H9 (cell line): ENCODE results near the gene SEPTIN2. TPM values are rescaled to one million over a fixed set of nuclear protein-coding genes. Genes with fewer than 3 reads are reported as not detected.

Experiments used
- DNase-seq: peaks from one replicate; pipeline ENCODE4 v3.0.0-alpha.2; 2017
- H2AFZ ChIP-seq: one replicate; pipeline ENCODE4 v1.6.1; 2013; ENCODE audit warnings: mild to moderate bottlenecking, low read length, control low read depth, moderate library complexity
- H2AK5ac ChIP-seq: 2 replicates; pipeline ENCODE4 v1.6.1; 2013; ENCODE audit warnings: low read length, control low read depth, mixed read lengths; ENCODE audit not compliant: insufficient read length
- H2BK120ac ChIP-seq: one replicate; pipeline ENCODE4 v1.6.1; 2013; ENCODE audit warnings: low read depth, mild to moderate bottlenecking, low read length, control low read depth, inconsistent platforms; ENCODE audit not compliant: poor library complexity, severe bottlenecking
- H2BK12ac ChIP-seq: 2 replicates; pipeline ENCODE4 v1.6.1; 2013; ENCODE audit warnings: low read length, control low read depth, mixed read lengths, low read depth; ENCODE audit not compliant: insufficient read length
- H2BK15ac ChIP-seq: 2 replicates; pipeline ENCODE4 v1.6.1; 2013; ENCODE audit warnings: low read depth, low read length, control low read depth
- H2BK20ac ChIP-seq: one replicate; pipeline ENCODE4 v1.6.1; 2013; ENCODE audit warnings: low read depth, mild to moderate bottlenecking, low read length, control low read depth, inconsistent platforms; ENCODE audit not compliant: poor library complexity, severe bottlenecking
- H2BK5ac ChIP-seq: 2 replicates; pipeline ENCODE4 v1.6.1; 2013; ENCODE audit warnings: low read length, control low read depth, mixed read lengths; ENCODE audit not compliant: insufficient read length
- H3K14ac ChIP-seq: 2 replicates; pipeline ENCODE4 v1.6.1; 2013; ENCODE audit warnings: low read length, control low read depth; ENCODE audit not compliant: insufficient read depth
- H3K18ac ChIP-seq: 2 replicates; pipeline ENCODE4 v1.6.1; 2013; ENCODE audit warnings: low read depth, mild to moderate bottlenecking, mixed read lengths, low read length, control low read depth; ENCODE audit not compliant: insufficient read length
- H3K23ac ChIP-seq: 2 replicates; pipeline ENCODE4 v1.6.1; 2013; ENCODE audit warnings: low read length, control low read depth, mixed read lengths, low read depth; ENCODE audit not compliant: insufficient read length
- H3K23me2 ChIP-seq: 2 replicates; pipeline ENCODE4 v1.6.1; 2013; ENCODE audit warnings: low read depth, mild to moderate bottlenecking, mixed read lengths, low read length, control low read depth; ENCODE audit not compliant: insufficient read length, poor library complexity, severe bottlenecking
- H3K27ac ChIP-seq: 2 replicates; pipeline ENCODE4 v1.5.1; 2013; ENCODE audit warnings: low read length, control low read depth, mixed read lengths, low read depth; ENCODE audit not compliant: insufficient read length
- H3K27me3 ChIP-seq: 2 replicates; pipeline ENCODE4 v1.6.1; 2013; ENCODE audit warnings: low read length, control low read depth, inconsistent platforms; ENCODE audit not compliant: insufficient read depth
- H3K4ac ChIP-seq: 2 replicates; pipeline ENCODE4 v1.6.1; 2013; ENCODE audit warnings: low read depth, mild to moderate bottlenecking, control low read depth, inconsistent platforms, low read length, moderate library complexity
- H3K4me1 ChIP-seq: 2 replicates; pipeline ENCODE4 v1.6.1; 2013; ENCODE audit warnings: low read length, control low read depth, inconsistent platforms; ENCODE audit not compliant: insufficient read depth
- H3K4me2 ChIP-seq: 2 replicates; pipeline ENCODE4 v1.6.1; 2013; ENCODE audit warnings: low read length, control low read depth, mixed read lengths; ENCODE audit not compliant: insufficient read length, insufficient read depth
- H3K56ac ChIP-seq: 2 replicates; pipeline ENCODE4 v1.6.1; 2013; ENCODE audit warnings: low read depth, mild to moderate bottlenecking, mixed read lengths, low read length, control low read depth; ENCODE audit not compliant: insufficient read length
- H3K79me1 ChIP-seq: 2 replicates; pipeline ENCODE4 v1.6.1; 2013; ENCODE audit warnings: low read depth, mild to moderate bottlenecking, moderate library complexity, low read length, control low read depth, inconsistent platforms; ENCODE audit not compliant: insufficient read depth, poor library complexity, severe bottlenecking
- H3K79me2 ChIP-seq: 2 replicates; pipeline ENCODE4 v1.6.1; 2013; ENCODE audit warnings: low read length, control low read depth, inconsistent platforms; ENCODE audit not compliant: insufficient read depth
- H3K9ac ChIP-seq: 2 replicates; pipeline ENCODE4 v1.6.1; 2013; ENCODE audit warnings: low read length, control low read depth, mixed read lengths; ENCODE audit not compliant: insufficient read length; ENCODE audit errors: extremely low read depth
- H3K9me3 ChIP-seq: one replicate; pipeline ENCODE4 v1.6.1; 2013; ENCODE audit warnings: low read depth, low read length, inconsistent platforms; ENCODE audit not compliant: control insufficient read depth
- H3T11ph ChIP-seq: one replicate; pipeline ENCODE4 v1.6.1; 2013; ENCODE audit warnings: mild to moderate bottlenecking, low read length, control low read depth, inconsistent platforms
- H4K20me1 ChIP-seq: one replicate; pipeline ENCODE4 v1.6.1; 2013; ENCODE audit not compliant: control insufficient read depth, insufficient read length, insufficient read depth
- H4K5ac ChIP-seq: 2 replicates; pipeline ENCODE4 v1.6.1; 2013; ENCODE audit warnings: low read depth, mild to moderate bottlenecking, mixed read lengths, low read length, control low read depth; ENCODE audit not compliant: insufficient read length
- H4K8ac ChIP-seq: replicated peaks from 2 replicates; pipeline ENCODE4 v1.6.1; 2013; ENCODE audit warnings: low read length, control low read depth, mixed read lengths, low read depth; ENCODE audit not compliant: insufficient read length
- H4K91ac ChIP-seq: 2 replicates; pipeline ENCODE4 v1.6.1; 2013; ENCODE audit warnings: low read depth, mild to moderate bottlenecking, moderate library complexity, mixed read lengths, low read length, control low read depth; ENCODE audit not compliant: insufficient read length
- H3K27ac Mint-ChIP-seq, 3 experiments: 2 replicates in 2 of 3; 3 replicates in 1 of 3; pipeline ENCODE4 v1.8.0; 2020 to 2021; ENCODE audit warnings: mixed read lengths in 3 of 3, mild to moderate bottlenecking in 1 of 3, moderate library complexity in 1 of 3
- H3K27me3 Mint-ChIP-seq: 2 replicates; pipeline ENCODE4 v1.8.0; 2021; ENCODE audit warnings: low read depth, mild to moderate bottlenecking, moderate library complexity, mixed read lengths
- H3K36me3 Mint-ChIP-seq, 3 experiments: 2 replicates in 2 of 3; 3 replicates in 1 of 3; pipeline ENCODE4 v1.8.0; 2020 to 2021; ENCODE audit warnings: low read depth in 3 of 3, mixed read lengths in 3 of 3; ENCODE audit not compliant: insufficient read depth in 1 of 3
- H3K4me1 Mint-ChIP-seq, 2 experiments: 2 replicates each; pipeline ENCODE4 v1.8.0; 2020; ENCODE audit warnings: mixed read lengths in 2 of 2
- H3K4me3 Mint-ChIP-seq, 2 experiments: 2 replicates in 1 of 2; 3 replicates in 1 of 2; pipeline ENCODE4 v1.8.0; 2020 to 2021; ENCODE audit warnings: mild to moderate bottlenecking in 2 of 2, mixed read lengths in 2 of 2, moderate library complexity in 1 of 2
- H3K9me3 Mint-ChIP-seq, 2 experiments: 2 replicates in 1 of 2; 3 replicates in 1 of 2; pipeline ENCODE4 v1.8.0; 2020; ENCODE audit warnings: mild to moderate bottlenecking in 2 of 2, mixed read lengths in 2 of 2, moderate library complexity in 1 of 2
- CTCF ChIP-seq: fragments of 200-600 bp; sonication (generic); conservative IDR thresholded peaks from 3 replicates; pipeline ENCODE4 v1.8.0; 2021; ENCODE audit warnings: antibody characterized with exemption, mild to moderate bottlenecking
- WGBS: extraction: QIAGEN DNeasy Blood & Tissue Kit; methylation state at CpG from one replicate; pipeline ENCODE4 v1.1.7; 2013; ENCODE audit warnings: missing lambda C conversion rate, low lambda C conversion rate, mixed read lengths; ENCODE audit not compliant: insufficient read length; ENCODE audit errors: extremely low coverage; 5-methylcytosine and 5-hydroxymethylcytosine counted together
- total RNA-seq: library from RNA; stranded (reverse); gene quantifications from 2 replicates; pipeline ENCODE4 v1.2.1, GENCODE V29; 2021

The SEPTIN2 gene
- total RNA-seq, 1 experiment from 2014 or later, result 385 TPM

GRCh38 chr2:241291153-241291552, 24.6 kb upstream of the SEPTIN2 start:
- peaks cover 5 to 8% of the 10 kb centered on the region in 2 experiments for H3K4me1 Mint-ChIP-seq
- no CpG with 5 or more reads among the region's 6 CpGs for WGBS

More at GRCh38 chr2:241291153-241291552, 24.6 kb upstream of the SEPTIN2 start:
- Histone ChIP-seq H3K4me1 (no peaks in the 10 kb centered on the region; the same call in 1 of the 2 replicates), H3K4ac (no peak overlapping the region), H2BK5ac (no peak overlapping the region), H3K4me2 (no peak overlapping the region), H4K5ac (no peak overlapping the region), H3K9ac (no peak overlapping the region), H3K56ac (no peak overlapping the region), H3K23ac (no peak overlapping the region), H4K91ac (no peak overlapping the region), H2BK15ac (no peak overlapping the region), H3T11ph (no peak overlapping the region), H2BK20ac (no peak overlapping the region), H2BK12ac (no peak overlapping the region), H3K27ac (no peak overlapping the region), H4K8ac (no peak overlapping the region), H3K27me3 (no peaks in the 10 kb centered on the region), H4K20me1 (no peaks in the 10 kb centered on the region), H3K9me3 (no peaks in the 10 kb centered on the region), H2AK5ac (no peak overlapping the region), H3K23me2 (no peaks in the 10 kb centered on the region), H2BK120ac (no peak overlapping the region), H3K79me1 (peaks cover 3% of the 10 kb centered on the region), H3K18ac (no peak overlapping the region), H3K79me2 (peaks cover 24% of the 10 kb centered on the region; the same call in 1 of the 2 replicates), H3K14ac (no peak overlapping the region), H2AFZ (no peak overlapping the region)
- Mint-ChIP-seq H3K9me3 (no peaks in the 10 kb centered on the region), H3K27ac (peak overlapping the region in 1 of 3 experiments; percentile 85; a peak in 1 of 7 replicates), H3K36me3 (peaks cover 0 to 3% (median 0%) of the 10 kb centered on the region in 3 experiments; a peak in 2 of 7 replicates), H3K4me3 (no peak overlapping the region), H3K27me3 (no peaks in the 10 kb centered on the region)
- DNase-seq, result no peak
- TF ChIP-seq CTCF, result no peak
